DND-41 (cell line): Measurements from ENCODE around the gene DZIP3.

Experiments used
- ATAC-seq: fragments of 200-7000 bp; cut with Tn5 transposase; 3 replicates; pipeline ENCODE4 v1.9.1; 2021; ENCODE audit warnings: low read depth; ENCODE audit not compliant: insufficient read depth
- DNase-seq: peaks from one replicate; pipeline ENCODE4 v3.0.0-alpha.2; 2020
- H2AFZ ChIP-seq: 2 replicates; pipeline ENCODE4 v1.6.0; 2012; ENCODE audit warnings: low read depth, low read length
- H3K27ac ChIP-seq: 2 replicates; pipeline ENCODE4 v1.5.1; 2012; ENCODE audit warnings: low read length, inconsistent platforms
- H3K27me3 ChIP-seq: fragments of 200-600 bp; sonication (generic); 2 replicates; pipeline ENCODE4 v1.6.0; 2012; ENCODE audit warnings: low read length, mild to moderate bottlenecking, inconsistent platforms; ENCODE audit not compliant: insufficient read depth, poor library complexity
- H3K36me3 ChIP-seq: 2 replicates; pipeline ENCODE4 v1.5.1; 2012; ENCODE audit warnings: low read length, inconsistent platforms; ENCODE audit not compliant: insufficient read depth
- H3K4me1 ChIP-seq: 2 replicates; pipeline ENCODE4 v1.5.1; 2012; ENCODE audit warnings: mild to moderate bottlenecking, low read length; ENCODE audit not compliant: insufficient read depth
- H3K4me2 ChIP-seq: 2 replicates; pipeline ENCODE4 v1.6.0; 2012; ENCODE audit warnings: mild to moderate bottlenecking, moderate library complexity, low read length, inconsistent platforms; ENCODE audit not compliant: insufficient read depth
- H3K4me3 ChIP-seq, 2 experiments: fragments of 200-600 bp in 1 of 2; shearing (Covaris generic) in 1 of 2; 2 replicates each; pipeline ENCODE4 v1.5.1; 2012 to 2016; ENCODE audit warnings: inconsistent platforms in 2 of 2, low read length in 2 of 2, mild to moderate bottlenecking in 2 of 2, low read depth in 1 of 2, moderate library complexity in 1 of 2
- H3K79me2 ChIP-seq: 2 replicates; pipeline ENCODE4 v1.6.0; 2012; ENCODE audit warnings: low read length, inconsistent platforms; ENCODE audit not compliant: insufficient read depth
- H3K9ac ChIP-seq: 2 replicates; pipeline ENCODE4 v1.6.0; 2012; ENCODE audit warnings: low read depth, mild to moderate bottlenecking, inconsistent platforms, low read length, moderate library complexity
- H3K9me3 ChIP-seq: 2 replicates; pipeline ENCODE4 v1.5.1; 2012; ENCODE audit warnings: low read length, moderate library complexity, mild to moderate bottlenecking, inconsistent platforms; ENCODE audit not compliant: insufficient read depth, severe bottlenecking
- H4K20me1 ChIP-seq: 2 replicates; pipeline ENCODE4 v1.6.0; 2012; ENCODE audit warnings: low read length; ENCODE audit not compliant: insufficient read depth
- CTCF ChIP-seq: IDR thresholded peaks from 2 replicates; pipeline ENCODE4 v1.5.1; 2012; ENCODE audit warnings: borderline replicate concordance, low read length, moderate library complexity, mild to moderate bottlenecking; ENCODE audit not compliant: poor library complexity, severe bottlenecking; ENCODE audit errors: extremely low read depth
- EZH2 ChIP-seq: IDR thresholded peaks from 3 replicates; pipeline ENCODE4 v1.6.1; 2012; ENCODE audit warnings: borderline replicate concordance, low read depth, mild to moderate bottlenecking, moderate library complexity, low read length, inconsistent platforms; ENCODE audit not compliant: severe bottlenecking

The DZIP3 gene

GRCh38 chr3:108705045-108705444 is 115.5 kb downstream of the DZIP3 start:
- H3K27ac ChIP-seq = no peak overlapping the region

GRCh38 chr3:108713009-108713516 is 123.5 kb downstream of the DZIP3 start:
- no peak overlapping the region for H3K9ac ChIP-seq
- TF ChIP-seq EZH2 (no peak), CTCF (no peak)
- H2AFZ ChIP-seq = no peak overlapping the region
- no peaks in the 10 kb centered on the region for H3K4me1 ChIP-seq
- ATAC-seq = no peak
- H4K20me1 ChIP-seq = no peaks in the 10 kb centered on the region
- no peaks in the 10 kb centered on the region for H3K9me3 ChIP-seq
- no peaks in the 10 kb centered on the region for H3K27me3 ChIP-seq
- H3K36me3 ChIP-seq = no peaks in the 10 kb centered on the region
- H3K4me2 ChIP-seq = no peak overlapping the region
- no peak for DNase-seq
- no peak overlapping the region for H3K4me3 ChIP-seq
- H3K79me2 ChIP-seq = no peaks in the 10 kb centered on the region
- no peak overlapping the region for H3K27ac ChIP-seq

More at GRCh38 chr3:108705045-108705444, 115.5 kb downstream of the DZIP3 start:
- no peaks in the 10 kb centered on the region for H3K27me3 ChIP-seq
- no peak overlapping the region for H3K4me3 ChIP-seq
- no peaks in the 10 kb centered on the region for H3K4me1 ChIP-seq
- H3K9me3 ChIP-seq = peaks cover 6% of the 10 kb centered on the region
- no peak overlapping the region for H2AFZ ChIP-seq
- DNase-seq = no peak
- H3K36me3 ChIP-seq = no peaks in the 10 kb centered on the region
- H3K79me2 ChIP-seq = no peaks in the 10 kb centered on the region
- TF ChIP-seq EZH2 = no peak
- no peak for TF ChIP-seq CTCF
- H4K20me1 ChIP-seq = no peaks in the 10 kb centered on the region
- H3K9ac ChIP-seq = no peak overlapping the region
- ATAC-seq = no peak
- H3K4me2 ChIP-seq = no peak overlapping the region

GRCh38 chr3:108713816-108714215 is 124.3 kb downstream of the DZIP3 start:
- no peak for ATAC-seq
- H2AFZ ChIP-seq = no peak overlapping the region

More at GRCh38 chr3:108713816-108714215, 124.3 kb downstream of the DZIP3 start:
- no peak overlapping the region for H3K4me3 ChIP-seq
- H3K36me3 ChIP-seq = no peaks in the 10 kb centered on the region
- no peak for DNase-seq
- H3K27me3 ChIP-seq = no peaks in the 10 kb centered on the region
- no peaks in the 10 kb centered on the region; the same call in 1 of the 2 replicates for H3K4me1 ChIP-seq
- no peaks in the 10 kb centered on the region for H3K79me2 ChIP-seq
- no peak overlapping the region for H3K9ac ChIP-seq
- H4K20me1 ChIP-seq = no peaks in the 10 kb centered on the region
- H3K4me2 ChIP-seq = no peak overlapping the region
- no peak for TF ChIP-seq CTCF
- no peak for TF ChIP-seq EZH2
- H3K27ac ChIP-seq = no peak overlapping the region
- H3K9me3 ChIP-seq = no peaks in the 10 kb centered on the region
